Measurements from ENCODE around the gene DSPP.

DSPP gene

DNA sequence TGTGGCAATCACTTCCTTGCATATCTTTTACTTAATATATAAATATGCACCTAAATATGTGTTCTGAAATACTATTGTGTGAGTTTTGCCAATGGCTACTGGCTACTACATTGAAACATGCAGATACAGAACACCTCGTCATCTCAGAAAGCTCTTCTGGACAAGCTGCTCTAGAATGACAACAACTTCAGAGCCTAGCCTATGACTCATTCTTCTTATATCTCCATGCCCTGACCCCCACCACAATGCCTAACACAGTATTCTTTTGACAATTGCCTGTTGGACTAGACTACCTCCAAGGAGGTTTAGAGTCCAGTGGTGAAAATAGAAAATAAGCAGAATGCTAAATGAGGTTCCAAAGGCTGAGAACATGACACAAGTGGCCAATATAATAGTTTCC, 24.1 kb downstream of the DSPP start:
- no peak for DNase-seq

DNA sequence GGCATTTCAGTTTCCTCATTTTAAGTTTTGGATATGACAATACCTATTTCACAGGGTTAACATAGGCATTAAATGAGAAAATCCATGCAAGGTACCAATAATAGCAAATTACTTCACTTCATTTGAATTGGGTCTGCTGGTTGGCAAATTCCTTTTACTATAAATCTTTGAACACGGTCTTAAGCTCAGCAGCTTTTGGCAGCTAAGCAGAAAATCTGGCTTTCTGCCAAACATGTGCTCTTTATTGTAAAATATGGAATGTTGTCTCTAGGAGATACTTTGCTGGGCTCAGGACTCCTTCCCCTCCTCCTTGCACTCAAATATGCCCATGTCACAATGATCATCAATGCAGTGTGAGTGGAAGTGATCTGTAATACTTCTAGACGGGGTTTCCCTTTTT, 24.9 kb downstream of the DSPP start:
- DNase-seq: no peak

DNA sequence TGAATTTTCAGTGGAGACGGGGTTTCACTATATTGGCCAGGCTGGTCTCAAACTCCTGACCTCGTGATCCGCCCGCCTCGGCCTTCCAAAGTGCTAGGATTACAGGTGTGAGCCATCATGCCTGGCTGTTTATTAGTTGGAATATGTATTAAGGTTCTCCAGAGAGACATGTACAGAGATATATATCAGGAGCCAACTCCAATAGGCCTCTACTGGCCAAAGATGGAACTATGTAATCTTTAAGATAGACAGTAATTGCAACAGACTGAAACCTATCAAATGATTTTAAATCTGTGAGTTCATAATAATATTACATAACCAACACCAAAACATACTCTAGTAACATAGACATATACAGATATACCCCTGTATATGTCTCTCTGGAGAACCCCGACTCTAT, 36.0 kb downstream of the DSPP start:
- no peak for DNase-seq

DNA sequence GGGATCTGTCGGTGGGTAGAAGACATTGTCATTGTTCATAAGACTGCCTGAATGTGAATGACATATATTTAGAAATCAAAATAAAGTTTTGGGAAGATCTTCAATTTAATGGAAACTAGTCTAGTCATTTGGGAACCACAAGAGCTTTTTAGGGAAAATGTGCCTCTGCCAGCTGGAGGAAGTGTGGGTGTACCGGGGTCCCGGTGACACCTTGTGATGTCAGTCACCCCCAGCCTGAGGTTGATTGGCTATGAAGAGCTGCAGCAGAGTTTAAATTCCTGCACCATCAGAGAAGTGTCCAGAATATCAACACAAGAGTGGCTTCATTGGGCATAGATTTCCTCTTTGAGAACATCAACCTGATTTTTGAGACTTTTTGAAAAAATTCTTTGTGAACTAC, 41.7 kb downstream of the DSPP start, which contains the start of gene DMP1:
Gene DMP1 (plus strand): TSS at position 301 of the 400 bp plus-strand sequence. CDS start 6,213 bp downstream, outside the sequence.
- no peak for DNase-seq

DNA sequence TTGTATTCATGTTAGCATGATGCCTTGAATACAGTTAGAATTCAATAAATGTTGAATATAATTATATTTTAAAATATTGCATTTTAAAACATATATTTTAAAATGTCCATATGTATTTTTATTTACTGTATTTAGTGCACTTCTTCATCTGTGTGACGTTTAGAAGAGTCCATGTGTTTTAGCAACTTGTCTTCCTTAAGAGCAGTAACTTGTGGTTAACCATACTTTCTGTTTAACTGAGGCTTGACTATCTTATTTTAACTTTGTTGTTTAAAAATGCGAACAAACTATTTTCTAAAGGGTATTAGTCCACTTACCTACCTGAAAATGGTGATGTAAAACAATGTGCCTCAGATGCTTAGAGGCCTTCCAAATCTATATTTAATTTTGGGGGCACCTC, 42.6 kb downstream of the DSPP start:
- no peak for DNase-seq

DNA sequence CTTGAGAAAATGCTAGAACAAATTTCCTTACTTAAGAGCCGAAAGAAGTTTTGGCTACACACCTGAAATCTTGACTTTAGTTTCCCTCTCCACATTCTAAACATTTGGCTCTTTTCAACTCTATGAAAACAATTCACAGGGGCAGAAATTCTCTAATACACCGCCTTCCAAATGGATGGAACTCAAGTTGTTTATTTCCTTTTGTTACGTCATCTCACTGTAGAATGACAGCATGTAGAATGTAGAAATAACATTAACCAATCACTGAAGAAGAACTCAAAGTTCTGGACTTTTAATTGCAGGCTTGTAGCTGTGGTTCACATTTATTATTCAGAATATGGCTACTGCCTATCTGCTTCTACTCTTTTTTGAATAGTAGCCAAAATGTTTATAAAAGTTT, 43.6 kb downstream of the DSPP start:
- DNase-seq: no peak

DNA sequence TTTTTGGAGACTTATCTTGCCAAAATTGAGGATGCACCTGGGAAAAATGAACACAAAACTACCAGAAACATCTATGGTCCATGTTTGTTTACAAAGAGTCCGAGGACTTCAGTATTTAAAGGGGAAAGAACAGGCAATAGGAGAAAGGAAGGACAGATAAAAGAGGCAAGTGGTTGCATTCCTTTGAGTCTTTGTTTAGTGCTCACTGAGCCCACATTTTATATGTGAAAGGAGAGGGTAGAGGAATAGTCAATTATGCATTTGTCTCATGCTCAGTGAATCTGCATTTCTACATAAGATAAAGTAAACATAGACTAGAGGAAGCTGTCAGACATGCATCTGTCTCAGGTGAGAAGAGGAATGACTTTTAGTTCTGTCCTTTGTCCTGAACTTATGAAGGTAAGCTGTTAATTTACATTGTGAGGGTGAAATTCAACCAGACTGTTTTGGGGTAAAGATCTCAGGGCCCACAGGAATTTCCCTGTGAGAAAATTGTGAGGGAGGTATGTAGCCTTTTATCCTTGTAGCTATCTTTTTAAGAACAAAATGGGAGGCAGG, 46.2 kb downstream of the DSPP start:
- DNase-seq: no peak

DNA sequence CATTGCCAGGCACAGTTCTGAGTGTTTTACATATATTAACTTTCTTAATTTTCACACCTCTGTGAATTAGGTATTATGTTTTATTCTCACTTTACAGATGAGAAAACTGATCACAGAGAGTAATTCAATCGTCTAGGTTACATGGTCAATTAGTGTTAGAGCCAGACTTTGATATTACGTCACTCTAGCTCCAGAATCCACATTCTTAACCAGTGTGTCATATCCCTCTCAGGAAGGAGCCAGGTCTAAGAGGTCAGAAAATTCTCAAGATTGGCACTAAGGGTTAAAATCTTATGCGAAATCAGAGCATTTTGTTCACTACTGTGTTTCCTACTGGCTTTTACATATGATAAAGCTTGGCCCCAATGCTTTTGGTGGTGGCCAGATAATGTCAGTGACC, 49.2 kb downstream of the DSPP start:
- DNase-seq: no peak

DNA sequence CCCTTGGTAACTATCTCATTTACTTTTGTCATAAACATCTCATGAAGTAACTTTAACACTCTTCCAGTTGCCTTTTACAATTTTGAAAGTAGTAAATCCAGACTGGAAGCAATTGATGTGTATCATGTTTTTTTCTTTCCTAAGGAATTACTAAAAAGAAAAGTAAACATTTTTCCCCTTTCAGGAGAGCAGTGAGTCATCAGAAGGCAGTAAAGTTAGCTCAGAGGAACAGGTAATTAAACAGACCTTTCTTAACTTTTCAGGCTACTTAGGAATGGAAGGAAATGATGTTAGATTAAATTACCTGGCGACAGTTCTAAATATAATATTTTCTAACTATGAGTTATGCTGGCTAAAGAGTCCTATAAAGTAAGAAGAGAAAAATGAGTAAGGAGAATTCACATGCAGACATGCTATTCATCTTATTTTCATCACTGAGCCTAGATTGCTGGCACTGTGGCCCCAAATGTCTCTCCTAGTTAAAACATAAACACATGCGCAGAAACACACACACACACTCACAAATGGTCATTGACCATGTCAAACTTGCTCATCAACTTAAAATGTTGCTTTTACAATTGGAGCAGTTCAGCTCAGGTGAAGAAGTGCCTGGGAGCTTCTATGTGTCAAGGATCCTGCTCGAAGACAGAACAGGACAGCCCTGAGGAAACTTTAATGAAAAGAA, 51.1 kb downstream of the DSPP start:
- no peak for DNase-seq

DNA sequence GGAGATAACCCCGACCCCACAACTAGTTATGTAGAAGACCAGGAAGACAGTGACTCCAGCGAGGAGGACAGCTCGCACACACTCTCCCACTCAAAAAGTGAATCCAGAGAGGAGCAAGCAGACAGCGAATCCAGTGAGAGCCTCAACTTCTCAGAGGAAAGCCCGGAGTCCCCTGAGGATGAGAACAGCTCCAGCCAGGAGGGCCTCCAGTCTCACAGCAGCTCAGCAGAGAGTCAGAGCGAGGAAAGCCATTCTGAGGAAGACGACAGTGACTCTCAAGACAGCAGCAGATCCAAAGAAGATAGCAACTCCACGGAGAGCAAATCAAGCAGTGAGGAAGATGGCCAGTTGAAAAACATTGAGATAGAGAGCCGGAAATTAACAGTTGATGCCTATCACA, 54.5 kb downstream of the DSPP start:
- no peak for DNase-seq

Data from CD4-positive, alpha-beta T cell treated with Interleukin-12 subunit alpha and Interleukin-12 subunit beta, for 1 hour (primary cell).